ENCODE measurements around the gene RUBCNL. TPM values are rescaled to one million over a fixed set of nuclear protein-coding genes. Genes with fewer than 3 reads are reported as not detected.

Gene RUBCNL
- total and polyA plus RNA-seq, 4 donors, result 0.36 to 4.2 (median 0.96) TPM

- DNase-seq (ENCODE audit: low spot score), result no peak
- Histone ChIP-seq H3K4me3 (ENCODE audit: low read depth in 1 of 3, low read length in 3 of 3) (no peak overlapping the region), H3K9me3 (ENCODE audit: control insufficient read depth in 4 of 4, low read length in 3 of 4) (peaks cover 0 to 2% (median under 1%) of the 10 kb centered on the region in 4 donors), H3K27ac (ENCODE audit: low read depth in 1 of 2, low read length in 2 of 2) (no peak overlapping the region), H3K9ac (ENCODE audit: low read depth in 1 of 2, low read length in 2 of 2) (no peak overlapping the region), H3K4me1 (ENCODE audit: control insufficient read depth in 4 of 4, insufficient read depth in 4 of 4, low read length in 3 of 4) (peaks cover 0 to 4% (median 0%) of the 10 kb centered on the region in 4 donors), H3K36me3 (ENCODE audit: control insufficient read depth in 4 of 4, insufficient read depth in 3 of 4, low read depth in 1 of 4, low read length in 3 of 4) (no peaks in the 10 kb centered on the region), H3K27me3 (ENCODE audit: control insufficient read depth in 4 of 4, insufficient read depth in 4 of 4, low read length in 3 of 4) (no peaks in the 10 kb centered on the region)
- 100% methylated on average over 1 of the region's 1 CpG for WGBS
- no peak for TF ChIP-seq CTCF (IDR thresholded peaks at IDR 0.05; ENCODE audit: low read depth, low read length, missing input control)
- no peak for TF ChIP-seq HNF4G (IDR thresholded peaks at IDR 0.05)
- no peak for TF ChIP-seq RXRA (IDR thresholded peaks at IDR 0.05)
- TF ChIP-seq REST (IDR thresholded peaks at IDR 0.05), result no peak
- TF ChIP-seq ATF3 (IDR thresholded peaks at IDR 0.05), result no peak
- no peak for TF ChIP-seq HNF4A (conservative IDR thresholded peaks at IDR 0.05)
These were observed 47.0 kb downstream of the RUBCNL start for GRCh38 chr13:46340011-46340410.

DNA sequence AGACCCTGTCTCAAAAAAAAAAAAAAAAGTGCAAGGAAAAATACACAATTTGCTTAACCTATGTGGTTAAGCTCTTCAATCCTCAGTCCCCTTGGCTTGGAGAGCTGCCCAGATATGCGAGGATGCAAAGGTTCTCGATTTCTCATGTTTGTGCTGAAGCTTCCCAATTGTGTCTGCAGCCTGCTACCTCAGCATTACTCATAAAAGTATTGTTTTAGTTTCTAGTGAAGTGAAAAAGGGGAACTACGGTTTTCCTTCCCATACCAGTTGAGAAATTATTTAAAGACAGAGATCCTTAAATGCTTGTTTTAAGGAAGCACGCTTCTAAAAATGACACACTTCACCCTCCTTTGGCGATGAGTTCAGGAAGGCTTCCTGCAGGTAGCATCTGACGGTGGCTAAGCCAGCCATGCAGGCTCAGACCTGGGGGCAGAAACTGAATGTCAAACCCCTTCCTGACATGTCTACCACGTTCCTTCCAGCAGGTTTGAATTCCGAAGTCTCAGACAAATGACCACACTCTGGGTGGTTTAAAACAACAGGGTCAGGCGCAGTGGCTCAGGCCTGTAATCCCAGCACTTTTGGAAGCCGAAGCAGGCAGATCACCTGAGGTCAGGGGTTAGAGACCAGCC, 47.9 kb downstream of the RUBCNL start:
- WGBS, result 63% methylated on average over 10 of the region's 10 CpGs
- Histone ChIP-seq H3K9ac (ENCODE audit: low read depth in 1 of 2, low read length in 2 of 2) (no peak overlapping the region), H3K27ac (ENCODE audit: low read depth in 1 of 2, low read length in 2 of 2) (no peak overlapping the region), H3K9me3 (ENCODE audit: control insufficient read depth in 4 of 4, low read length in 3 of 4) (peaks cover 0 to 2% (median under 1%) of the 10 kb centered on the region in 4 donors), H3K36me3 (ENCODE audit: control insufficient read depth in 4 of 4, insufficient read depth in 3 of 4, low read depth in 1 of 4, low read length in 3 of 4) (no peaks in the 10 kb centered on the region), H3K27me3 (ENCODE audit: control insufficient read depth in 4 of 4, insufficient read depth in 4 of 4, low read length in 3 of 4) (no peaks in the 10 kb centered on the region), H3K4me3 (ENCODE audit: low read depth in 1 of 3, low read length in 3 of 3) (no peak overlapping the region), H3K4me1 (ENCODE audit: control insufficient read depth in 4 of 4, insufficient read depth in 4 of 4, low read length in 3 of 4) (peaks cover 0 to 5% (median 0%) of the 10 kb centered on the region in 4 donors)
- TF ChIP-seq TAF1 (conservative IDR thresholded peaks at IDR 0.05), result no peak
- TF ChIP-seq, protein P1, sequence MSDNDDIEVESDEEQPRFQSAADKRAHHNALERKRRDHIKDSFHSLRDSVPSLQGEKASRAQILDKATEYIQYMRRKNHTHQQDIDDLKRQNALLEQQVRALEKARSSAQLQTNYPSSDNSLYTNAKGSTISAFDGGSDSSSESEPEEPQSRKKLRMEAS (IDR thresholded peaks at IDR 0.05), result no peak
- no peak for TF ChIP-seq EGR1 (IDR thresholded peaks at IDR 0.05; ENCODE audit: low read depth in 2 of 2)
- TF ChIP-seq SP1 (IDR thresholded peaks at IDR 0.05), result no peak
- TF ChIP-seq RXRA (IDR thresholded peaks at IDR 0.05), result no peak
- TF ChIP-seq YY1 (IDR thresholded peaks at IDR 0.05), result no peak
- no peak for TF ChIP-seq HNF4G (IDR thresholded peaks at IDR 0.05)
- no peak for TF ChIP-seq GABPA (IDR thresholded peaks at IDR 0.05 in 1 of 2, conservative IDR thresholded peaks at IDR 0.05 in 1 of 2)
- TF ChIP-seq HNF4A (conservative IDR thresholded peaks at IDR 0.05), result no peak
- no peak for TF ChIP-seq NR2F2 (IDR thresholded peaks at IDR 0.05)
- TF ChIP-seq ATF3 (IDR thresholded peaks at IDR 0.05), result no peak
- TF ChIP-seq ZBTB33 (IDR thresholded peaks at IDR 0.05), result no peak
- TF ChIP-seq FOXA1 (IDR thresholded peaks at IDR 0.05), result no peak
- TF ChIP-seq JUND (IDR thresholded peaks at IDR 0.05), result no peak
- TF ChIP-seq CTCF (IDR thresholded peaks at IDR 0.05; ENCODE audit: low read depth, low read length, missing input control), result no peak
- no peak for DNase-seq (ENCODE audit: low spot score)

Data from liver (tissue), 9 donors.